GM12878 (cell line): ENCODE measurements around the gene RANGAP1.

Source experiments
- CHD4 ChIP-seq: fragments of 200-600 bp; sonication (generic); IDR thresholded peaks from 2 replicates; pipeline ENCODE4 v1.6.1; 2016; ENCODE audit warnings: mild to moderate bottlenecking
- CTCF ChIP-seq, 3 experiments: IDR thresholded peaks in 2 of 3; conservative IDR thresholded peaks in 1 of 3; 2 replicates each; pipeline ENCODE4 v1.5.1; 2011; ENCODE audit warnings: low read depth in 3 of 3, low read length in 3 of 3, mild to moderate bottlenecking in 3 of 3, control low read depth in 2 of 3, moderate library complexity in 2 of 3, inconsistent platforms in 1 of 3, mixed read lengths in 1 of 3; ENCODE audit not compliant: control insufficient read depth in 2 of 3, insufficient read depth in 1 of 3; ENCODE audit errors: extremely low read depth in 1 of 3
- NR2C1 ChIP-seq: fragments of 450-650 bp; IDR thresholded peaks from 2 replicates; pipeline ENCODE4 v1.6.1; 2017; ENCODE audit warnings: antibody characterized with exemption, mild to moderate bottlenecking, moderate library complexity
- REST ChIP-seq: IDR thresholded peaks from 2 replicates; pipeline ENCODE4 v1.6.1; 2012; ENCODE audit warnings: mild to moderate bottlenecking, low read depth, low read length
- STAT3 ChIP-seq: IDR thresholded peaks from 2 replicates; pipeline ENCODE4 v1.6.1; 2011; ENCODE audit warnings: low read depth, low read length, improper control_type of control experiment
- YY1 ChIP-seq: IDR thresholded peaks from 2 replicates; pipeline ENCODE4 v1.6.1; 2011; ENCODE audit warnings: low read depth, mild to moderate bottlenecking, low read length
- ZNF274 ChIP-seq: IDR thresholded peaks from one replicate; pipeline ENCODE4 v1.8.0; 2011; ENCODE audit not compliant: insufficient read length, insufficient read depth

DNA sequence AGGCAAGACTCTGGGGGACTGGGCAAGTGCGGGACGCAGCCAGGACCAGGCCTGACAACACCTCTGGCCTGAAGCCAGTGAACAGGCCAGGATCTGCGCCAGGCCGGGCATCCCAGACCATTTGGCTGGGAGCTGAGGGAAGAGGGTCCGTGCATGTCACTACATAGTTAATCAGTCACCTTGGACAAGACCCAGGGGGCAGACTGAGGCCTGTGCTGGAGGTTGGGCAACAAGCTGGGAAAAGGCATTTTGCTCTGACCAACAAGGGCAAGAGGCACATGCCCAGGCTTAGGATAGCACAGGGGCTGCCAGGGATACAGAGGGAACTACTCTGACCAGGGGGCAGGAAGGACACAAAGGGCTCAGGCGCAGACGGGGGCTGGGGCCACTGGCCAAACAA lies 38.3 kb downstream of the RANGAP1 start:
- TF ChIP-seq CTCF (IDR thresholded peaks at IDR 0.05 in 2 of 3, conservative IDR thresholded peaks at IDR 0.05 in 1 of 3; ENCODE audit: control insufficient read depth in 2 of 3, extremely low read depth in 1 of 3, insufficient read depth in 1 of 3, low read depth in 3 of 3, low read length in 3 of 3) (no peak), NR2C1 (no peak), CHD4 (no peak), ZNF274 (no peak), STAT3 (no peak), REST (no peak), YY1 (no peak)
